Vagina (tissue), 2 donors: Measurements from ENCODE around the gene ATP8A2.

ENCODE experiments used
- CTCF ChIP-seq, 3 experiments: fragments of 450-650 bp in 2 of 3; fragments of 200-600 bp in 1 of 3; sonication (generic) in 1 of 3; IDR thresholded peaks; one replicate each; pipeline ENCODE4 v1.5.1; 2017 to 2019; ENCODE audit warnings: antibody characterized with exemption in 3 of 3, mild to moderate bottlenecking in 2 of 3, moderate library complexity in 2 of 3
- POLR2A ChIP-seq, 2 donors: fragments of 450-650 bp; IDR thresholded peaks; one replicate each; pipeline ENCODE4 v1.6.1; 2017; ENCODE audit warnings: antibody characterized with exemption in 2 of 2, mild to moderate bottlenecking in 2 of 2, moderate library complexity in 2 of 2

GRCh38 chr13:25902455-25902854, 530.7 kb downstream of the ATP8A2 start:
- TF ChIP-seq CTCF (IDR thresholded peaks at IDR 0.05) (no peak), POLR2A (IDR thresholded peaks at IDR 0.05) (no peak)
